HCT116 (cell line): Measurements from ENCODE around the gene SLC9B1. TPM values are rescaled to one million over a fixed set of nuclear protein-coding genes. Genes with fewer than 3 reads are reported as not detected.

Experiments
- ATAC-seq: fragments of 200-7000 bp; cut with Tn5 transposase; 2 replicates; pipeline ENCODE4 v1.9.1; 2020; ENCODE audit warnings: mild to moderate bottlenecking, moderate library complexity
- BruUV-seq: library from RNA; stranded (reverse); fragments of 400-500 nt; replicated peaks from 2 replicates; lab custom pipeline; 2021; lab: Mats Ljungman, UMichigan
- CTCF ChIA-PET: fragments of 300-600 bp; sonication (Branson Sonifier 250); formaldehyde crosslinking; loops from one replicate; lab custom pipeline; 2021; ENCODE audit warnings: antibody characterized with exemption; lab: Charles Lee
- POLR2A ChIA-PET: fragments of 300-600, 350-600 bp; sonication (Branson Sonifier 250); formaldehyde crosslinking; loops from one replicate; lab custom pipeline; 2021; ENCODE audit warnings: antibody characterized with exemption; lab: Charles Lee
- RAD21 ChIA-PET, 2 experiments: fragments of 300-600 bp; sonication (Branson Sonifier 250); formaldehyde crosslinking; loops; one replicate each; lab custom pipeline; 2023; ENCODE audit warnings: low total read pairs in 2 of 2; ENCODE audit not compliant: uncharacterized antibody in 2 of 2, unreplicated experiment in 2 of 2, low non-redundant PET in 1 of 2; lab: Charles Lee
- DNase-seq: peaks from one replicate; pipeline ENCODE4 v3.0.0-alpha.2; 2010; ENCODE audit warnings: low read depth, low spot score
- H2AFZ ChIP-seq: fragments of 200-600 bp; shearing (Covaris generic), sonication (generic); 2 replicates; pipeline ENCODE4 v1.6.1; 2017; ENCODE audit warnings: low read depth, mixed run types, mixed read lengths, antibody characterized with exemption, low read length; ENCODE audit not compliant: poor library complexity, severe bottlenecking
- H3K27ac ChIP-seq: 2 replicates; pipeline ENCODE4 v1.5.1; 2012; ENCODE audit warnings: low read depth, low read length
- H3K27me3 ChIP-seq: fragments of 200-600 bp; sonication (generic); 2 replicates; pipeline ENCODE4 v1.6.1; 2016; ENCODE audit warnings: mixed run types, low read length, mixed read lengths; ENCODE audit not compliant: insufficient read depth
- H3K36me3 ChIP-seq, 2 experiments: fragments of 200-500 bp in 1 of 2; fragments of 200-600 bp in 1 of 2; sonication (Bioruptor generic) in 1 of 2; sonication (generic) in 1 of 2; 2 replicates each; pipeline versions ENCODE4 v1.5.1 to v1.6.1; 2014 to 2016; ENCODE audit warnings: low read length in 2 of 2, inconsistent platforms in 1 of 2, mixed read lengths in 1 of 2, mixed run types in 1 of 2; ENCODE audit not compliant: insufficient read depth in 2 of 2, control insufficient read depth in 1 of 2
- H3K4me1 ChIP-seq, 2 experiments: fragments of 200-600 bp in 1 of 2; sonication (generic) in 1 of 2; 2 replicates each; pipeline versions ENCODE4 v1.5.1 to v1.6.1; 2012 to 2017; ENCODE audit warnings: low read length in 2 of 2, inconsistent platforms in 1 of 2, mild to moderate bottlenecking in 1 of 2, mixed read lengths in 1 of 2, mixed run types in 1 of 2, moderate library complexity in 1 of 2; ENCODE audit not compliant: insufficient read depth in 2 of 2, control insufficient read depth in 1 of 2
- H3K4me2 ChIP-seq: fragments of 200-600 bp; sonication (generic); 2 replicates; pipeline ENCODE4 v1.6.1; 2017; ENCODE audit warnings: mixed run types, low read length, mixed read lengths
- H3K4me3 ChIP-seq, 2 experiments: fragments of 200-600 bp in 1 of 2; sonication (generic) in 1 of 2; replicated peaks in 1 of 2; 2 replicates each; pipeline ENCODE4 v1.5.1; 2011 to 2016; ENCODE audit warnings: low read length in 2 of 2, control low read depth in 1 of 2, low read depth in 1 of 2, mild to moderate bottlenecking in 1 of 2, mixed read lengths in 1 of 2, mixed run types in 1 of 2
- H3K79me2 ChIP-seq: fragments of 200-600 bp; sonication (generic); 2 replicates; pipeline ENCODE4 v1.6.1; 2017; ENCODE audit warnings: mild to moderate bottlenecking, mixed run types, low read length, moderate library complexity, mixed read lengths; ENCODE audit not compliant: insufficient read depth
- H3K9ac ChIP-seq: fragments of 200-600 bp; sonication (generic); 2 replicates; pipeline ENCODE4 v1.6.1; 2016; ENCODE audit warnings: low read length, mixed read lengths
- H3K9me2 ChIP-seq: fragments of 200-600 bp; sonication (generic), shearing (Covaris generic); 2 replicates; pipeline ENCODE4 v1.6.1; 2017; ENCODE audit warnings: mixed run types, mild to moderate bottlenecking, moderate library complexity; ENCODE audit not compliant: insufficient read depth
- H3K9me3 ChIP-seq, 2 experiments: fragments of 200-500 bp in 1 of 2; fragments of 200-600 bp in 1 of 2; sonication (Bioruptor generic) in 1 of 2; sonication (generic) in 1 of 2; 2 replicates each; pipeline ENCODE4 v1.6.1; 2014 to 2017; ENCODE audit warnings: low read length in 2 of 2, mixed read lengths in 2 of 2, inconsistent platforms in 1 of 2, low read depth in 1 of 2, mild to moderate bottlenecking in 1 of 2, mixed run types in 1 of 2, moderate library complexity in 1 of 2; ENCODE audit not compliant: control insufficient read depth in 1 of 2, insufficient read depth in 1 of 2
- H4K20me1 ChIP-seq: fragments of 200-600 bp; sonication (generic), shearing (Covaris generic); 2 replicates; pipeline ENCODE4 v1.6.1; 2017; ENCODE audit warnings: mixed run types, mild to moderate bottlenecking, moderate library complexity; ENCODE audit not compliant: insufficient read depth
- CEBPB ChIP-seq: IDR thresholded peaks from 2 replicates; pipeline ENCODE4 v1.6.1; 2012; ENCODE audit warnings: low read depth
- ELF1 ChIP-seq: IDR thresholded peaks from 2 replicates; pipeline ENCODE4 v1.6.1; 2012; ENCODE audit warnings: low read depth, borderline replicate concordance
- EZH2 ChIP-seq: fragments of 200-600 bp; sonication (generic); IDR thresholded peaks from 2 replicates; pipeline ENCODE4 v1.6.1; 2017; ENCODE audit warnings: antibody characterized with exemption, mixed run types
- POLR2AphosphoS5 ChIP-seq: IDR thresholded peaks from 2 replicates; pipeline ENCODE4 v1.6.1; 2011; ENCODE audit warnings: mild to moderate bottlenecking, low read depth, low read length, moderate library complexity
- SRF ChIP-seq: IDR thresholded peaks from 2 replicates; pipeline ENCODE4 v1.6.1; 2012; ENCODE audit warnings: low read depth
- YY1 ChIP-seq: IDR thresholded peaks from 2 replicates; pipeline ENCODE4 v1.6.1; 2011; ENCODE audit warnings: low read length, low read depth, moderate library complexity, mild to moderate bottlenecking; ENCODE audit not compliant: insufficient replicate concordance; ENCODE audit errors: extremely low read depth
- ZNF274 ChIP-seq: fragments of 200-500 bp; sonication (Bioruptor generic); IDR thresholded peaks from 2 replicates; pipeline ENCODE4 v1.6.1; 2014; ENCODE audit warnings: mild to moderate bottlenecking, low read depth, low read length, inconsistent platforms
- intact Hi-C: fragments of 100-400 bp; cut with micrococcal nuclease; formaldehyde crosslinking; loops from 2 replicates; pipeline ENCODE4 v1.10.0; 2022
- total RNA-seq: library from RNA; stranded (reverse); gene quantifications from one replicate; pipeline ENCODE4 v1.2.1, GENCODE V29; 2021; ENCODE audit not compliant: unreplicated experiment
- TF ChIP-seq, protein P1 (sequence below), 3 experiments: fragments of 200-600 bp in 1 of 3; sonication (generic) in 1 of 3; IDR thresholded peaks in 2 of 3; conservative IDR thresholded peaks in 1 of 3; 2 replicates each; pipeline ENCODE4 v1.5.1; 2012 to 2017; ENCODE audit warnings: low read depth in 2 of 3, low read length in 2 of 3, antibody characterized with exemption in 1 of 3, borderline replicate concordance in 1 of 3, control low read depth in 1 of 3, mild to moderate bottlenecking in 1 of 3, mixed read lengths in 1 of 3, mixed run types in 1 of 3, moderate library complexity in 1 of 3; ENCODE audit not compliant: insufficient read depth in 1 of 3

SLC9B1 gene
- total RNA-seq, 1 experiment from 2014 or later, result 0.74 TPM

DNA sequence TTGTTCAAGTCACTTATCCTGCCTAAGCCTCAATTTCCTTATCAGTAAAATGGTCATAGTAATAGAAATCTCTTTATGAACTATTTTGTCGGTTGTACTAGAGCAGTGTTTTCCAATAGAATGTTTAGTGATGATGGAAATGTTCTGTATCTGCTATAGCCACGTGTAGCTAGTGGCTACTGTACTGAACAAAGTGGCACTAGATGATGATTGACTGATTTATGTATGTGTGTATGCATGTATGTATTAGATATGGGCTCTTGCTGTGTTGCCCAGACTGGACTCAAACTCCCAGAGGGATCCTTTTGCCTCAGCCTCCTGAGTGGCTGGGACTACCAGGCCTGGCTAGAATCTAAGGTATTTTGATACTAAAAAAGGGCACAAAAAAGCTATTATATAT is 24.7 kb upstream of the SLC9B1 start:
- intact Hi-C loops, result no loop called here
- POLR2A ChIA-PET, result no interaction called here
- no peak for TF ChIP-seq SRF
- TF ChIP-seq YY1, result no peak
- TF ChIP-seq POLR2AphosphoS5, result no peak
- TF ChIP-seq ZNF274, result no peak
- no peak for TF ChIP-seq CEBPB
- TF ChIP-seq EZH2, result no peak
- TF ChIP-seq ELF1, result no peak
- TF ChIP-seq, all 23 proteins: peak for 0
- H3K9ac ChIP-seq, result no peak overlapping the region
- no peak overlapping the region for H2AFZ ChIP-seq
- ATAC-seq, result no peak
- no TSS peak for BruUV-seq
- ChIA-PET RAD21 (no interaction called here), CTCF (interaction anchor here (0.9 kb wide), 1 partner anchor 423 kb away, joined by 3 read pairs; no protein-coding TSS in a partner anchor)
- no peak overlapping the region for H3K27ac ChIP-seq
- H3K9me3 ChIP-seq, result no peaks in the 10 kb centered on the region
- no peaks in the 10 kb centered on the region for H3K79me2 ChIP-seq
- no peaks in the 10 kb centered on the region for H3K27me3 ChIP-seq
- no peaks in the 10 kb centered on the region for H3K36me3 ChIP-seq
- H4K20me1 ChIP-seq, result no peaks in the 10 kb centered on the region
- no peak for DNase-seq
- no peak overlapping the region for H3K4me3 ChIP-seq
- H3K9me2 ChIP-seq, result no peaks in the 10 kb centered on the region; the same call in 1 of the 2 replicates
- no peaks in the 10 kb centered on the region for H3K4me1 ChIP-seq
- no peak overlapping the region for H3K4me2 ChIP-seq

DNA sequence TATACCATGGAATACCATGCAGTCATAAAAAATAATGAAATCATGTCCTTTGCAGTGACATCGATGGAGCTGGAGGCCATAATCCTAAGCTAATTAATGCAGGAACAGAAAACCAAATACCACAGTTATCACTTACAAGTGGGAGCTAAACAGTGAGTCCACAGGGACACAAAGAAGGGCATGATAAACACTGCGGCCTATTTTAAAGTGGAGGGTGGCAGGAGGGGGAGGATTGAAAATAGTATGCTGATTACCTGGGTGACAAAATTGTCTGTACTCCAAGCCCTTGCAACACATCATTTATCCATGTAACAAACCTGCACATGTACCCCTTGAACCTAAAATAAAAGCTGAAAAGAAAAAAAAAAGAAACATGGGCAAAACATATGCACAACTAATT is 16.7 kb upstream of the SLC9B1 start:
- Histone ChIP-seq H3K9ac (no peak overlapping the region), H3K36me3 (no peaks in the 10 kb centered on the region; a peak in 1 of 4 replicates), H3K9me2 (no peaks in the 10 kb centered on the region; the same call in 1 of the 2 replicates), H3K4me2 (no peak overlapping the region), H4K20me1 (no peaks in the 10 kb centered on the region; the same call in 1 of the 2 replicates), H3K27ac (no peak overlapping the region), H3K4me3 (no peak overlapping the region), H3K9me3 (no peaks in the 10 kb centered on the region), H3K27me3 (no peaks in the 10 kb centered on the region), H3K4me1 (no peaks in the 10 kb centered on the region), H3K79me2 (no peaks in the 10 kb centered on the region), H2AFZ (no peak overlapping the region)
- BruUV-seq, result no TSS peak
- ChIA-PET POLR2A (no interaction called here), RAD21 (no interaction called here), CTCF (interaction anchor here (1.7 kb wide), 1 partner anchor 10 kb away, joined by 4 read pairs; no protein-coding TSS in a partner anchor)
- TF ChIP-seq POLR2AphosphoS5 (no peak), SRF (no peak), YY1 (no peak)
- TF ChIP-seq, protein P1, sequence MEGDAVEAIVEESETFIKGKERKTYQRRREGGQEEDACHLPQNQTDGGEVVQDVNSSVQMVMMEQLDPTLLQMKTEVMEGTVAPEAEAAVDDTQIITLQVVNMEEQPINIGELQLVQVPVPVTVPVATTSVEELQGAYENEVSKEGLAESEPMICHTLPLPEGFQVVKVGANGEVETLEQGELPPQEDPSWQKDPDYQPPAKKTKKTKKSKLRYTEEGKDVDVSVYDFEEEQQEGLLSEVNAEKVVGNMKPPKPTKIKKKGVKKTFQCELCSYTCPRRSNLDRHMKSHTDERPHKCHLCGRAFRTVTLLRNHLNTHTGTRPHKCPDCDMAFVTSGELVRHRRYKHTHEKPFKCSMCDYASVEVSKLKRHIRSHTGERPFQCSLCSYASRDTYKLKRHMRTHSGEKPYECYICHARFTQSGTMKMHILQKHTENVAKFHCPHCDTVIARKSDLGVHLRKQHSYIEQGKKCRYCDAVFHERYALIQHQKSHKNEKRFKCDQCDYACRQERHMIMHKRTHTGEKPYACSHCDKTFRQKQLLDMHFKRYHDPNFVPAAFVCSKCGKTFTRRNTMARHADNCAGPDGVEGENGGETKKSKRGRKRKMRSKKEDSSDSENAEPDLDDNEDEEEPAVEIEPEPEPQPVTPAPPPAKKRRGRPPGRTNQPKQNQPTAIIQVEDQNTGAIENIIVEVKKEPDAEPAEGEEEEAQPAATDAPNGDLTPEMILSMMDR (IDR thresholded peaks at IDR 0.05 in 2 of 3, conservative IDR thresholded peaks at IDR 0.05 in 1 of 3; ENCODE audit: borderline replicate concordance in 1 of 3, insufficient read depth in 1 of 3, low read depth in 2 of 3, low read length in 2 of 3), result no peak
- intact Hi-C loops, result no loop called here
- DNase-seq (no peak), ATAC-seq (no peak)
